Activated CD4-positive, alpha-beta T cell treated with anti-CD3 and anti-CD28 coated beads for 4 hours (primary cell): Measurements from ENCODE around the gene PROM2.
"Not testable (repeated sequence)": the region's sequence is repeated elsewhere in the genome, so short reads cannot be mapped to it uniquely, and the experiment has no call there.

Source experiments
- DNase-seq, 2 donors: peaks; one replicate each; pipeline ENCODE4 v3.0.0-alpha.2; 2020

The PROM2 gene

GRCh38 chr2:95274291-95275150 is at the start of gene PROM2:
TSS of gene PROM2 (plus strand) at chr2:95274449. CDS start at chr2:95274586, 137 bp downstream.
- no peak for DNase-seq

GRCh38 chr2:95225658-95226057 is 48.6 kb upstream of the PROM2 start:
- DNase-seq, result no peak

DNA sequence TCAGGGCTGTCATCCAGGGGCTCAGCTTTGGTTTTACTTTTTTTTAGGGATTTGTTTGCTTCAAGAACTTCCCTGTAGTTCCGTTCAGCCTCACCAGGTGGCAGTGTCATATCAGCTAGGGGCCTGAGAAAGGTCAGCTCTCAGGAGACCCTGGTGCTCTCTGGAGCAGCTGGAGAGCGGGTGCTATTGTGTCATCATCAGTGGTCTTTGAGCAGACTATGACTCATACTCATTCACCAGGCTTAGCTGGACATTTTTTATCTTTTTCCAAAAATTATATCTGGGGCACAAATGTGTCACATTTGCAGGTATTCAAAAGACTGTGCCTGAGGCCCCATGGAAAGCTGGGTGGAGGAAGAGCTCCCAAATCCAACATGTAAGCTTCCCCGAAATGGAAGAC is 42.5 kb upstream of the PROM2 start:
- DNase-seq, result no peak

DNA sequence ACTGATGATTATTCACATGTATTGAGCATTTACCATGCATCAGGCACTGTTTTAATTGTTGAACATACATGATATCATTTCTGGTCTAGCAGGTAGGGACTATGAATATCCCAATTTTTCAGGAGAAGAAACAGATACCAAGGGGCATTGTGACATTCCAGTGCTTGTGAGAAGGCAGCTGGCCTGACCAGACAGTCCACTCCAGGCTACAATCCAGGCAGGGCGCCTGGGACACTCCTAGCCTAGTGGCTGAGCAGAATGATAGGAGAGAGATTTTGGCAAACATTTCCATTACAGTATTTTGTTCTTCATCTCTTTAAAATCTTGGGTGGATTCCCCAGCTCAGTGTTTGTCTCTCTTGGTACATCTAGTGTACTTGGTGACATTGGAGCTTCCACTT is 42.0 kb upstream of the PROM2 start:
- DNase-seq, result no peak

GRCh38 chr2:95234286-95234785 is 39.9 kb upstream of the PROM2 start:
- no peak for DNase-seq

GRCh38 chr2:95234816-95235215 is 39.4 kb upstream of the PROM2 start:
- DNase-seq, result no peak

DNA sequence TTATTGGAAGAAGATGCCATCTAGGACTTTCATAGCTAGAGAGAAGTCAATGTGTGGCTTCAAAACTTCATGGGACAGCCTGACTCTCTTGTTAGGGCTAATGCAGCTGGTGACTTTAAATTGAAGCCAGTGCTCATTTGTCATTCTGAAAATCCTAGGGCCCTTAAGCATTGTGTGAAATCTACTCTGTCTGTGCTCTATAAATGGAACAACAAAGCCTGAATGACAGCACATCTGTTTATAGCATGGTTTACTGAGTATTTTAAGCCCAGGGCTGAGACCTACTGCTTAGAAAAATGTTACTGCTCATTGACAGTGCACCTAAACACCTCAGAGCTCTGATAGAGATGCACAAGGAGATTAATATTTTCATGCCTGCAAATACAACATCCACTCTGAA is 36.1 kb upstream of the PROM2 start:
- DNase-seq, result no peak

DNA sequence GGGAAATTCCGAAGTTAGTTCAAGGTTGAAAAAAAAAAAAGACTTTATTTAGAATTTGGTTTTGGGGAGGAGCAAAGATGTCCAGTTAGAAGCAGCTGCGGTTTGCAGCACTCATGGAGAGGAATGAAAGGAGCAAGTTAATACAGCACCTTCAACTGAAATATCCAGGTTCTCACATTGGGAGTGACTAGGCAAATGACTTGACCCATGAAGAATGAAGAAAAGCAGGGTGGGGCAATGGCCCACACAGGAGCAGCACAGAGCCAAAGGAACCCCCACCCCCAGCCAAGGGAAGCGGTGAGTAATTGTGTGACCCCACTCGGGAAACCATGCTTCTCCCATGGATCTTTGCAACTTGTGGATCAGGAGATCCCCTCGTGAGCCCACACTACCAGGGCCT is 34.2 kb upstream of the PROM2 start:
- DNase-seq, result no peak

GRCh38 chr2:95240556-95240955 is 33.7 kb upstream of the PROM2 start:
- no peak for DNase-seq

DNA sequence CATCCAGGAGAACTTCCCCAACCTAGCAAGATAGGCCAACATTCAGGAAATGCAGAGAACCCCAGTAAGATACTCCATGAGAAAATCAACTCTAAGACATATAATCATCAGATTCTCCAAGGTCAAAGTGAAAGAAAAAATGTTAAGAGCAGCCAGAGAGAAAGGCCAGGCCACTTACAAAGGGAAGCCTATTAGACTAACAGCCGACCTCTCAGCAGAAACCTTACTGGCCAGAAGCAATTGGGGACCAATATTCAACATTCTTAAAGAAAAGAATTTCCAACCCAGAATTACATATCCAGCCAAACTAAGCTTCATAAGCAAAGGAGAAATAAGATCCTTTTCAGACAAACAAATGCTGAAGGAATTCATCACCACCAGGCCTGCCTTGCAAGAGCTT is 32.2 kb upstream of the PROM2 start:
- not testable (repeated sequence) for DNase-seq

GRCh38 chr2:95258271-95258670 is 16.0 kb upstream of the PROM2 start:
- no peak for DNase-seq

GRCh38 chr2:95260028-95261023 is 13.9 kb upstream of the PROM2 start:
- no peak for DNase-seq

DNA sequence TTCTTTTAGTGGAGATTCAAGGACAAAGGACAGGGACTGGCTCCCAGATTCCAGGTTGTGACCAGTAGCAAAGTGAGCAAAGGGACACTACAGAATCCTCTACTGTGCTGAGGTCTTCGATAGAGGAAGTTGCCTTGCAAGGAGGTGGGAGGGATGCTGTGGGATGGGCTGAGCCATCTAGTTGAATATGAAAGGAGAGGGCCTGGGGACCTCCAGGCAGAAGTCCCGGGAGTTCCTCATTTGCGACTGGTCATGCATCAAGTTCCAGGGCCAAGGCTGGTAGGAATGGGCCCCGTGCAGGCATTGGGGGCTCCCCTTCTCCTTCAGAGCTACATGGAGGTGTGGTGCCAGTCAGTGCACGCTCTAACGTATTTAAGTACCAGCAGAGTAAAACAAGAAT is 12.6 kb upstream of the PROM2 start:
- no peak for DNase-seq

DNA sequence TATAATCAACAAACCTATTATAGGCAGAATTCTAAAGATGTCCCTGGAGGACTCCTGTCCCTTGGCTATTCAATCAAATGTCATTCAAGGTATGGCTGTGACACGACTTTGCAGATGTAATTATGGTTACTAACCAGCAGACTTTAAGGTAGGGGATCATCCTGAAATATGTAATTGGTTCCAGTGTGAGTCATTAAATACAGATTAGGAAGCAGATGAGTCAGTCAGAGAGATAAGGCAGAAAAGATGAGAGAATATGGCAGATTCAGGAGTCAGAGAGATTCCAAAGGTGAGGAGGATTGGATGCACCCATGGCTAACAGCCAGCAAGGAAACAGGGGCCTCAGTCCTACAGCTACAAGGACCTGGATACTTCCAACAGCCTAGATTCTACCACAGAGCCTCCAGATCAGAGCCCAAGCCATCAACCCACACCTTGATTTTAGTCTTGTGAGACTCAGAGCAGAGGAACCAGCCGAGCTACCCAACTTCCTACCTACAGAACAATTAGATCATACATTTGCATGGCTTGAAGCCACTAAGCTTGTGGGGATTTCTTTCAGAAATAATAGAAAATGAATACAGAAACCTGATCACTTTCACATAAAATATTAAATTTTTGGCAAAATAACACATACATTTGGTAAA is 11.2 kb upstream of the PROM2 start:
- DNase-seq, result no peak

GRCh38 chr2:95264624-95265023 is 9.6 kb upstream of the PROM2 start:
- no peak for DNase-seq

DNA sequence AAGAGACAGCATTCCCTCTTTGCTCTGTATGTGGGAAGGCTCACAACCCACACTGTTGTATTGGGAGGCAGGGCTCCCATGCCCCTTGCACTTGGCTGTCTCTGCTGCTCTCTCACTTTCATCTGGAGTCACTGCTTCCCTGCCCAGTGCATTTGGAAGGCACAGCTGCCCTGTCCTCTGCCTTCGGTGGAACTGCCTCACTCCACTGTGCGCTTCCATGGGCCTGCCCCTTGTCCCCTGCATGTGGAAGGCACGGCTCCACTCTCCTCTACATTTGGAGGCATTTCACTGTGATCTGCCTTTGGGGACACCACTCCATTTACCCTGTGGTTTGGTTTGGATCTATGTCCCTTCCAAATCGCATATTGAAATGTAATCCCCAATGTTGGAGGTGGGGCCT is 9.1 kb upstream of the PROM2 start:
- no peak for DNase-seq

GRCh38 chr2:95266781-95267430 is 7.3 kb upstream of the PROM2 start:
- DNase-seq, result no peak

- no peak for DNase-seq
Observed at GRCh38 chr2:95267458-95268210, 6.6 kb upstream of the PROM2 start.

DNA sequence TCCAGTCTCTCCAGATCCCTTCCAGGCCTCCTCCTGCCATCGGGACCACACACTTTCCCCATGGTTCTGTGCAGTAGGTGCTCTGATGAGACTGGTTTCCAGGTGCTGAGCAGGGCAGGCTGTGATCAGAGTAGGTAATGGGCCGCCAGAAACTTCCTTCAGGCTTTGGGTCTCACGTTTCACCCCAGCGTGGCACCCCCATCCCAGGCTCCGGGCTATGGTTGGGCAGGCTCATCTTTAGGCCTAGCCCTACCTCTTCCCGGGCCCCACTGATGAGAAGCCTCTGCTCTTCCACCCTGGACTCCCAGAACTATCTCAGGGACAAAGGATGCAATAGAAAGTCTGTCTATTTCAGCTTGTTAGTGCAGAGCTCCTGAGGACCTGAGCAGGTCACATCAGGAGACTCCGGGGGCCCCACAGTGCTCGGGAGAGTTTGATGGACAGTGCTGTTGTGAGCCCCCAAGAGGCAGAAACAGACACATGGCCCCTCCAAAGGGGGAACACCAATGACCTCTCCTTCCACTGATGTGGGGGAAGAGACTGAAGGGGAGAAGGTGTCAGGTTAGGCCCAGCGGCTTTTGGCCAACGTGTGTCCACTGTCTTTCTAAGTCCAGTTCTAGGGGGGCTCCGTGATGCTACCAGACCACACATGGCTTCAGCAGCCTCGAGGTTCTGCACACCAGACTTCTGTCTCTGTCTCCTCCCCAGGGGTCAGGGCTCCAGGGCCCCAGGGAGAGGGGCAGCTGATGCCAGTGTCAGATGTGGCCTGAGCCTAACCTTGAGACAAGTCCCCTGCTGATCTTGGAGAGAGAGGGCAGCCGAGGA is 5.8 kb upstream of the PROM2 start:
- no peak for DNase-seq

DNA sequence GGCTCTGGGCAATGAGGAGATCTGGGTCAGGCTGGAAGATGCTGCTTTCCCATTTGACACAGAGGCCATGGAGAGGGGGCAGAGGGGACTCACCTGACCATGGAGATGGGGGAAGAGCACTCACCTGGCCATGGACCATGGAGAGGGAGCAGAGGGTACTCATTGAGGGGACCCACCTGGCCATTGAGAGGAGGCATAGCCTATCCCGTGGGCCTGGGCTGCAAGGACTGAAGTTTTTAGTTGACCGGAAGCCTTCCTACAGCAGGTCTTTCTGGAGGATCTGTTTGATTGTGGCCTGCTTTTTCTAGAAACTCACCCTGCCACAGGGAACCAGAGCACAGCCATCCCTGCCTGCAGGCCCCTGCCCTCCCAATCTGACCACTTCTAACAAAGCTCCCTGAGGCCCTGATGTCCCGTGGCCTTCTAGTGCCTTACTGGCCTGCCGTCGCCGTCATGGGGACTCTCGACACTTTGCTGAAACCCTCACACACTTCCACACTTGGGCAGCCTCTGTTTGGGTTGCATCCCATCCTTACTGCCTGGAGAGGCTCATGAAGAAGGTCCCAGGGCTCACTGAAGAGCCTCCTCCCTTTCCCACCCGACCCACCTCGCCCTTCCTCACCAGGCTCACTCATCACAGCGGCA is 5.1 kb upstream of the PROM2 start:
- DNase-seq, result no peak
